Measurements from ENCODE around the gene SERTAD3. TPM values are rescaled to one million over a fixed set of nuclear protein-coding genes. Genes with fewer than 3 reads are reported as not detected.
A peak's percentile ranks its signal among the peaks of the same experiment; 100 is the strongest.

The SERTAD3 gene
- total RNA-seq, 1 donor from 2014 or later: 38.8 TPM

- peak; percentile 100 for DNase-seq (ENCODE audit: low spot score)
These were observed 18.5 kb downstream of the SERTAD3 start, which contains the start of gene SERTAD1 for GRCh38 chr19:40425450-40426287. TSS of gene SERTAD1 (minus strand) at chr19:40425992. CDS start at chr19:40423546, 2,446 bp downstream.

- DNase-seq (ENCODE audit: low spot score): no peak
These were observed 19.3 kb downstream of the SERTAD3 start for GRCh38 chr19:40424637-40425449.

GRCh38 chr19:40423938-40424337 is 20.2 kb downstream of the SERTAD3 start:
- DNase-seq (ENCODE audit: low spot score): no peak

DNA sequence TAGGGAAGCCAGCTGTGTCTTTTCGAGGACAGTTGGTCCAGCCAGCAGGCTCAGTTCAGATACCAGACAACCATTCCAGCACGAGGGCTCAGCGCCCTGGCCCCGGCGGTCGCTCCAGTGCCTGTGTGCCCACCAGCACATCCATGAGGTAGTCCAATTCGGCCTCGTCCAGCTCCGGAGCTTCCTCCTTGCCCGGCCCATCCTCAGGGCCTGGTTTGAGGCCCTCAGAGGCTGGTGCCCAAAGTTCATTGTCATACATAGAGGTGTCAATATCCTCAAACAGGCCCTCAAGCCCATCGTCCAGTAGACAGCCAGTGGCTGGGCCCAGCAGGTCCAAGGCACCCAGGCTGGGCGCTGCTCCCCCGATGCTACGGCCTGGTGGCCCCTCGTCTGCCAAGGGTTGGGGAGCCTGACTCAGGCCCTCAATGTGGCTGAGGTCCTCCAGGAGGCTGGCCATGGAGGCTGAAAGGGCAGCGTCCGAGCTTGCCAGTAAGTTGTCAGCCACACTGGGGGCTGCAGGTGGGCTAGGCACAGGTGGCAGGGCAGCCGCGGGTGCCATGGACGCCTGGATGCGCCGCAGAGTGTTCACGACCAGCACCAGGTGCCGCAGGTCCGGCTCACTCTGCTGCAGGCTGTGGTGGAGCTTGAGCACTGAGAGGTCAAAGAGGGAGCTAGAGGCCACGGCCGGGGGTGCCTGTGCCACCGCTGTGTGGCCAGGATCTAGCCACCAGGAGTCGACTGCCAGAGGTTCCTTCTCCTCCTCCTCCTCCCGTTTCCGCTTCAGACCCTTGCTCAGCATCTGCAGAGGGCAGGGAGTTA is 21.2 kb downstream of the SERTAD3 start:
- DNase-seq (ENCODE audit: low spot score): no peak

GRCh38 chr19:40421993-40422747 is 22.0 kb downstream of the SERTAD3 start:
- DNase-seq (ENCODE audit: low spot score): no peak

GRCh38 chr19:40420766-40421765 is 23.1 kb downstream of the SERTAD3 start:
- DNase-seq (ENCODE audit: low spot score): peak; percentile 93

DNA sequence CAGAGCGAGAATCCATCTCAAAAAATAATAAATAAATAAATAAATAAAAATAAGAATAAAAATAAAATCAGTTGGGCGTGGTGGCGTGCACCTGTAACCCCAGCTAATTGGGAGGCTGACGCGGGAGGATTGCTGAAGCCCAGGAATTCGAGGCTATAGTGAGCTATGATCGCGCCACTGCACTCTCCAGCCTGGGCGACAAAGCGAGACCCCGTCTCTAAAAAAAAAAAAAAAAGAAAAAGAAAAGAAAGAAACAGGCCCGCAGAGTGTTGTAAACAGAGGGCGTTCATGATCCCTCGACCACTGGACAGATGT is 23.7 kb downstream of the SERTAD3 start:
- DNase-seq (ENCODE audit: low spot score): no peak

- DNase-seq (ENCODE audit: low spot score): no peak
These were observed 24.4 kb downstream of the SERTAD3 start for GRCh38 chr19:40419780-40420179.

DNA sequence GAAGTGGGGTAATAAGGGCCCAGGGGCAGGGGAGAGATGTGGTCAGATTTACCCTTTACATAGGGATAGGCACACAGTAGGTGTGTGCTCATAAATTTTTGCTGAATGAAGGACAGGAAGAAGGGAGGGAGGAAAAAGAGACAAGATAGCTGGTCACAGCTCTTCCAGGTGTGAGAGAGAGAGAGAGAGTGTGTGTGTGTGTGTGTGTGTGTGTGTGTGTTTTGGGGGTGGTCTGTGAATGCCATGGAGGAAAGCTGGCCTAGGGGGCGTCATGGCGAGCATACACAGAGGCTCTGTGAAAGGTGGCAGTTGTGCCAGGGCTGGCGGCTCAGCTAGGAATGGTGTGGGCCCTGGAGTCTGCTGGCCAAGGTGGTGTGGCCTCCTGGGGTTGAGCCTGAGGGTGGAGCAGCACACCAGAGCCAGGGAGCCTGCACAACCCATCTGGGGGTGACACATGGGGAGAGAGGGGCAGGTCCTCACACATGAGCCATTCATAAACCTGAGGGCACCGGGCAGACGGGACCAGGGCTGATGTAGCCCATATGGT is 25.0 kb downstream of the SERTAD3 start:
- no peak for DNase-seq (ENCODE audit: low spot score)

GRCh38 chr19:40418040-40418439 is 26.1 kb downstream of the SERTAD3 start:
- DNase-seq (ENCODE audit: low spot score): no peak

DNA sequence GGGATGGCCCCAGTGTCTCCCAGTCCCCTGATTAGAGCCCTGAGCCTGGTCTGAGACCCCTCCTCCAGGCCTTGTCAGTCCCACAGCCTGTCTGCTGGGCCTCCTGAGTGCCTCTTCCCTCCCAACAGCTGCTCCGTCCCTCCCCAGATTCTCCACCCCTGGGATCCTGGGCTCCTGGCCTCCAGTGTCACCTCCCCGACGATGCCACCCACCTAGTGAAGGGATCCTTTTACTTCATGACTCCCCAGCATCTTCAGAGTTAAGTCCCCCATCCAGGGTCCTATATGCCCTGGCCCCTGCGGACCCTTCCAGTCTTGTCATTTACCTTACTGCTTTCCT is 26.5 kb downstream of the SERTAD3 start:
- no peak for DNase-seq (ENCODE audit: low spot score)

GRCh38 chr19:40416918-40417642 is 27.1 kb downstream of the SERTAD3 start:
- no peak for DNase-seq (ENCODE audit: low spot score)

GRCh38 chr19:40415768-40416167 is 28.4 kb downstream of the SERTAD3 start:
- no peak for DNase-seq (ENCODE audit: low spot score)

DNA sequence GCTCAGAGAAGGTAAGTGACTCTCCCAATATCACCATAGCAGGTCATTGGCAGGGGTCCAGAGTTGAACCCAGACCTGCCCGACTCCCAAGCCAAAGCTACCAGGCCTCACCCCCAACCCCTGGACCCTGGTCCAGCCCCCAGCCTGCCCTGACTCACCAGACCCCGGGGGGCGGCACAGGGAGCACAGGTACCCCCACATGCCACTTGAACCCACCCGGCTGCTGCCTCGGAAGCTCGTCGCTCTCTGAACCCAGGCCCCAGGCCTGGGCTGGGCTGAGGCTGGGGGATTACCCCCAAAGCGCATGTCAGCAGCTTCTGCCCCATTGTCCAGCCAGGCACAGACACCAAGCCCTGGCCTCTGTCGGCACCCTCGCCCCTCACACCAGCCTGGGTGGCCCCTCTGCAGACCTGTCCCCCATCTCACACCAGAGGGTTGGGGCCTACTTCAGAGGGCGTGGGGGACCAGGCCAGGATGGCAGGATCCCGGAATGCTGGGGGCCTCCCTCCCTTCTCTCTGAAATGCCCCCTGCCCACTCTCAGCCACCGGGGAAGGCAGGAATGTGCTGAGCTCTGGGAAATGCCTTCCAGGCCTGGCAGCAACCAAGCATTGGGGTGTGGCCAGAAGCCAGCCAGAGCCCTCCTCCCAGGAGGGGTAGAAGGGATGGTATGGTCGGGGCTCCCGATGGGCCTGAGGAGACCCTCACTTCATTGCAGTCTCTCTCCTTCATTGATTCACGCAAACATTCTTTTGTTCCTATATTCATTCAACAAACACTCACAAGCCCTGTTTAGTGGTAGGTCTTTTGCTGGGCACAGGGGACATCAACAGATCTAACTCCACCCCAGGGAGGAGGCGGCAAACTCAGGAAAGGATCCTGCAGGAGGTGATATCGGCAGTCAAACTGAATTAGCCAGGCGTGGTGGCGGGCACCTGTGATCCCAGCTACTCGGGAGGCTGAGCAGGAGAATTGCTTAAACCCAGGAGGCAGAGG is 29.3 kb downstream of the SERTAD3 start:
- DNase-seq (ENCODE audit: low spot score): no peak

GRCh38 chr19:40413291-40413845 is 30.8 kb downstream of the SERTAD3 start, which contains the start of gene PRX:
TSS of gene PRX (minus strand) at chr19:40413378. CDS start at chr19:40407932, 5,446 bp downstream.
- DNase-seq (ENCODE audit: low spot score): no peak

DNA sequence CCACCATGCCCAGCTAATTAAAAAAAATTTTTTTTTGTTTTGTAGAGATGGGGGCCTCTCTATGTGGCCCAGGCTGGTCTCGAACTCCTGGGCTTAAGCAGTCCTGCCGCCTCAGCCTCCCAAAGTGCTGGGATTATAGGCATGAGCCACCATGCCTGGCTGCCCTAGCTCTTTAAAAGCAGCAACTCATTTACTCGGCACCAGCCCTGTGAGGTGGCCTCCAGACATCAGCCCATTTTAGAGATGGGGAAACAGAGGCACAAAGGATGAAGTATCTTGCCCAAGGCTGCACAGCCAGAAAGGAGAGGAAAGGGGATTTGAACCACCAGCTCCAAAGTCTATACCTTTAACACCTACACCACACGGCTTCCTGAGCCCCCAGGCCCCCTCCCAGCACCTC is 31.3 kb downstream of the SERTAD3 start:
- no peak for DNase-seq (ENCODE audit: low spot score)

GRCh38 chr19:40411958-40412499 is 32.1 kb downstream of the SERTAD3 start:
- DNase-seq (ENCODE audit: low spot score): no peak
